Stimulated activated CD4-positive, alpha-beta T cell treated with anti-CD3 and anti-CD28 coated beads, TNF-alpha, amount 100 ng/mL, for 4 hours (primary cell): ENCODE results near the gene MRPL22.
"Not testable (repeated sequence)": the region's sequence is repeated elsewhere in the genome, so short reads cannot be mapped to it uniquely, and the experiment has no call there.

Source experiments
- DNase-seq, 3 experiments: peaks; one replicate each; pipeline ENCODE4 v3.0.0-alpha.2; 2020; ENCODE audit warnings: low read depth in 3 of 3

MRPL22 gene

GRCh38 chr5:154940772-154941620 is at the start of gene MRPL22:
Gene MRPL22, plus strand, starts transcription at chr5:154941073. Its CDS starts 38 bp downstream, at chr5:154941111.
- DNase-seq = peak; percentile 87 to 92 (median 88)

- no peak for DNase-seq
These were observed 48.5 kb upstream of the MRPL22 start for GRCh38 chr5:154892369-154892771.

GRCh38 chr5:154893381-154893780 is 47.5 kb upstream of the MRPL22 start:
- no peak for DNase-seq

GRCh38 chr5:154895606-154896561 is 45.0 kb upstream of the MRPL22 start:
- DNase-seq = no peak

- no peak for DNase-seq
These were observed 44.2 kb upstream of the MRPL22 start for GRCh38 chr5:154896562-154897165.

- DNase-seq = no peak
These were observed 42.7 kb upstream of the MRPL22 start for GRCh38 chr5:154898210-154898609.

GRCh38 chr5:154899151-154899816 is 41.6 kb upstream of the MRPL22 start:
- DNase-seq = no peak

GRCh38 chr5:154900066-154900465 is 40.8 kb upstream of the MRPL22 start:
- no peak for DNase-seq

- DNase-seq = no peak
These were observed 39.6 kb upstream of the MRPL22 start for GRCh38 chr5:154901276-154901675.

- DNase-seq = no peak
These were observed 39.0 kb upstream of the MRPL22 start for GRCh38 chr5:154901913-154902312.

- not testable (repeated sequence) for DNase-seq
These were observed 35.3 kb upstream of the MRPL22 start for GRCh38 chr5:154905601-154906000.

GRCh38 chr5:154916874-154917273 is 24.0 kb upstream of the MRPL22 start:
- no peak for DNase-seq

- no peak for DNase-seq
These were observed 23.1 kb upstream of the MRPL22 start for GRCh38 chr5:154917757-154918156.

GRCh38 chr5:154923441-154924430 is 17.1 kb upstream of the MRPL22 start:
- no peak for DNase-seq

GRCh38 chr5:154933537-154933936 is 7.3 kb upstream of the MRPL22 start:
- no peak for DNase-seq

GRCh38 chr5:154934881-154935280 is 6.0 kb upstream of the MRPL22 start:
- DNase-seq = no peak

- DNase-seq = no peak
These were observed 3.6 kb upstream of the MRPL22 start for GRCh38 chr5:154937186-154937717.

GRCh38 chr5:154937718-154938466 is 3.0 kb upstream of the MRPL22 start, which contains the start of gene GEMIN5:
Gene GEMIN5, minus strand, starts transcription at chr5:154938211. Its CDS starts 78 bp downstream, at chr5:154938133.
- peak; percentile 66 to 74 (median 73) for DNase-seq

- not testable (repeated sequence) for DNase-seq
These were observed 1.5 kb upstream of the MRPL22 start for GRCh38 chr5:154939387-154939786.
